GM23338 (cell line): ENCODE measurements around the gene PCGF2. TPM values are rescaled to one million over a fixed set of nuclear protein-coding genes. Genes with fewer than 3 reads are reported as not detected.

Experiments used
- ATAC-seq: fragments of 200-7000 bp; cut with Tn5 transposase; 3 replicates; pipeline ENCODE4 v1.9.1; 2020
- DNase-seq: peaks from one replicate; pipeline ENCODE4 v3.0.0-alpha.2; 2015; ENCODE audit warnings: low spot score
- H2AFZ ChIP-seq: fragments of 200-600 bp; sonication (generic); 2 replicates; pipeline ENCODE4 v1.8.0; 2016; ENCODE audit warnings: antibody characterized with exemption, mild to moderate bottlenecking, moderate library complexity
- H3F3A ChIP-seq: fragments of 200-600 bp; sonication (generic); replicated peaks from 2 replicates; pipeline ENCODE4 v1.8.0; 2017; ENCODE audit warnings: antibody characterized with exemption, mixed run types, low read depth
- H3K27ac ChIP-seq: fragments of 200-600 bp; sonication (generic); 2 replicates; pipeline ENCODE4 v1.6.1; 2016; ENCODE audit warnings: low read depth
- H3K27me3 ChIP-seq: fragments of 200-600 bp; sonication (generic); 2 replicates; pipeline ENCODE4 v1.8.0; 2016; ENCODE audit warnings: mild to moderate bottlenecking, mixed run types, moderate library complexity; ENCODE audit not compliant: insufficient read depth
- H3K36me3 ChIP-seq: fragments of 200-600 bp; sonication (generic); 2 replicates; pipeline ENCODE4 v1.8.0; 2016; ENCODE audit warnings: mild to moderate bottlenecking; ENCODE audit not compliant: insufficient read depth
- H3K4me1 ChIP-seq: fragments of 200-600 bp; sonication (generic); 2 replicates; pipeline ENCODE4 v1.8.0; 2016; ENCODE audit warnings: mild to moderate bottlenecking, moderate library complexity; ENCODE audit not compliant: insufficient read depth
- H3K4me2 ChIP-seq: fragments of 200-600 bp; sonication (generic); 2 replicates; pipeline ENCODE4 v1.7.1; 2017; ENCODE audit warnings: mixed run types
- H3K4me3 ChIP-seq: fragments of 200-600 bp; sonication (generic); 2 replicates; pipeline ENCODE4 v1.6.1; 2016; ENCODE audit warnings: mixed run types
- H3K79me2 ChIP-seq: fragments of 200-600 bp; sonication (generic); replicated peaks from 2 replicates; pipeline ENCODE4 v1.8.0; 2017; ENCODE audit warnings: mild to moderate bottlenecking; ENCODE audit not compliant: insufficient read depth
- H3K9me2 ChIP-seq: fragments of 200-600 bp; sonication (generic); 2 replicates; pipeline ENCODE4 v1.8.0; 2017; ENCODE audit not compliant: insufficient read depth
- H4K20me1 ChIP-seq: fragments of 200-600 bp; sonication (generic); replicated peaks from 2 replicates; pipeline ENCODE4 v1.8.0; 2017; ENCODE audit warnings: mild to moderate bottlenecking; ENCODE audit not compliant: insufficient read depth
- H3K27ac Mint-ChIP-seq: 2 replicates; pipeline ENCODE4 v1.8.0; 2020; ENCODE audit warnings: inconsistent platforms, mild to moderate bottlenecking, moderate library complexity, mixed read lengths
- H3K27me3 Mint-ChIP-seq: 3 replicates; pipeline ENCODE4 v1.8.0; 2022; ENCODE audit warnings: low read depth, mild to moderate bottlenecking, moderate library complexity, mixed read lengths, inconsistent platforms; ENCODE audit not compliant: insufficient read depth, poor library complexity
- H3K36me3 Mint-ChIP-seq: 3 replicates; pipeline ENCODE4 v1.8.0; 2021; ENCODE audit warnings: low read depth, mild to moderate bottlenecking, inconsistent platforms, moderate library complexity, mixed read lengths
- H3K4me1 Mint-ChIP-seq: 3 replicates; pipeline ENCODE4 v1.8.0; 2020; ENCODE audit warnings: mild to moderate bottlenecking, inconsistent platforms, mixed read lengths
- H3K4me3 Mint-ChIP-seq: 3 replicates; pipeline ENCODE4 v1.8.0; 2021; ENCODE audit warnings: moderate library complexity, mild to moderate bottlenecking, inconsistent platforms, mixed read lengths
- H3K9me3 Mint-ChIP-seq: 3 replicates; pipeline ENCODE4 v1.8.0; 2020; ENCODE audit warnings: moderate library complexity, mild to moderate bottlenecking, inconsistent platforms, mixed read lengths
- CREB1 ChIP-seq: fragments of 250-450 bp; sonication (Bioruptor Pico); IDR thresholded peaks from 2 replicates; pipeline ENCODE4 v1.5.0; 2020; ENCODE audit warnings: low read depth, mild to moderate bottlenecking, moderate library complexity
- CTCF ChIP-seq, 2 experiments: fragments of 200-600 bp in 1 of 2; sonication (generic) in 1 of 2; conservative IDR thresholded peaks; 2 replicates each; pipeline versions ENCODE4 v1.5.1 to v1.6.1; 2016 to 2017; ENCODE audit warnings: antibody characterized with exemption in 2 of 2, low read depth in 2 of 2, mild to moderate bottlenecking in 2 of 2, moderate library complexity in 1 of 2
- ETS1 ChIP-seq: IDR thresholded peaks from 2 replicates; pipeline ENCODE4 v1.6.1; 2016; ENCODE audit warnings: antibody characterized with exemption
- EZH2 ChIP-seq: fragments of 200-600 bp; sonication (generic); IDR thresholded peaks from one replicate; pipeline ENCODE4 v1.8.0; 2017; ENCODE audit warnings: antibody characterized with exemption, mild to moderate bottlenecking, low read depth; ENCODE audit not compliant: unreplicated experiment
- EZH2phosphoT487 ChIP-seq: fragments of 200-600 bp; sonication (generic); IDR thresholded peaks from one replicate; pipeline ENCODE4 v1.8.1; 2018; ENCODE audit warnings: antibody characterized with exemption; ENCODE audit not compliant: unreplicated experiment
- JUNB ChIP-seq: IDR thresholded peaks from one replicate; pipeline ENCODE4 v1.6.1; 2016; ENCODE audit warnings: antibody characterized with exemption; ENCODE audit not compliant: unreplicated experiment
- NANOG ChIP-seq: IDR thresholded peaks from 2 replicates; pipeline ENCODE4 v1.6.1; 2016; ENCODE audit warnings: antibody characterized with exemption, borderline replicate concordance
- POLR2AphosphoS5 ChIP-seq: IDR thresholded peaks from 2 replicates; pipeline ENCODE4 v1.6.1; 2016; ENCODE audit warnings: antibody characterized with exemption, low read depth
- REST ChIP-seq: IDR thresholded peaks from one replicate; pipeline ENCODE4 v1.6.1; 2018; ENCODE audit warnings: antibody characterized with exemption; ENCODE audit not compliant: unreplicated experiment
- STAT1 ChIP-seq: IDR thresholded peaks from one replicate; pipeline ENCODE4 v1.6.1; 2016; ENCODE audit warnings: antibody characterized with exemption; ENCODE audit not compliant: unreplicated experiment
- ZNF114 ChIP-seq: fragments of 250-450 bp; sonication (Bioruptor Pico); IDR thresholded peaks from 2 replicates; pipeline ENCODE4 v1.5.0; 2020; ENCODE audit warnings: mild to moderate bottlenecking, moderate library complexity
- ZNF331 ChIP-seq: fragments of 250-450 bp; sonication (Bioruptor Pico); IDR thresholded peaks from 2 replicates; pipeline ENCODE4 v1.5.0; 2020; ENCODE audit warnings: low read depth, mild to moderate bottlenecking, moderate library complexity
- ZNF462 ChIP-seq: fragments of 250-450 bp; sonication (Bioruptor Pico); IDR thresholded peaks from 2 replicates; pipeline ENCODE4 v1.5.0; 2020; ENCODE audit warnings: mild to moderate bottlenecking, moderate library complexity
- polyA plus RNA-seq: library from polyadenylated mRNA; unstranded; fragments of >200 nt; fragmentation: Nextera tagmentation; extraction: Ambion mirVana; gene quantifications from 2 replicates; pipeline ENCODE4 v1.2.1, GENCODE V29; 2016
- total RNA-seq: library from RNA; depleted of rRNA; stranded (reverse); fragments of >200 nt; shearing (Covaris generic); gene quantifications from 2 replicates; pipeline ENCODE4 v1.2.3, GENCODE V29; 2014

PCGF2 gene
- total and polyA plus RNA-seq, 2 experiments from 2014 or later = 21.1 to 51.9 TPM

- Mint-ChIP-seq H3K9me3 (no peaks in the 10 kb centered on the region; the same call in 1 of the 3 replicates), H3K36me3 (peaks cover 14% of the 10 kb centered on the region), H3K4me1 (peaks cover 79% of the 10 kb centered on the region), H3K27ac (peak overlapping the region; percentile 61; the same call in 1 of the 2 replicates), H3K4me3 (no peak overlapping the region; the same call in 2 of the 3 replicates), H3K27me3 (peaks cover 34% of the 10 kb centered on the region)
- Histone ChIP-seq H4K20me1 (peaks cover 3% of the 10 kb centered on the region; the same call in 1 of the 2 replicates), H3K36me3 (no peaks in the 10 kb centered on the region), H3F3A (peaks cover 10% of the 10 kb centered on the region; the same call in 1 of the 2 replicates), H2AFZ (no peak overlapping the region), H3K27me3 (peaks cover 34% of the 10 kb centered on the region), H3K9me2 (no peaks in the 10 kb centered on the region), H3K79me2 (no peaks in the 10 kb centered on the region), H3K4me1 (peaks cover 16% of the 10 kb centered on the region; the same call in 1 of the 2 replicates), H3K27ac (no peak overlapping the region), H3K4me2 (peak overlapping the region; percentile 51; the same call in 1 of the 2 replicates), H3K4me3 (no peak overlapping the region)
- DNase-seq (peak; percentile 47), ATAC-seq (peak; percentile 28)
- no peak for TF ChIP-seq CTCF (conservative IDR thresholded peaks at IDR 0.05; ENCODE audit: low read depth in 2 of 2)
- TF ChIP-seq STAT1 = no peak
- TF ChIP-seq ZNF114 (CRISPR knock-in tag) = no peak
- TF ChIP-seq REST = no peak
- no peak for TF ChIP-seq NANOG
- no peak for TF ChIP-seq ZNF462 (CRISPR knock-in tag)
- TF ChIP-seq CREB1 (CRISPR knock-in tag) = no peak
- no peak for TF ChIP-seq ETS1
- no peak for TF ChIP-seq EZH2phosphoT487
- no peak for TF ChIP-seq POLR2AphosphoS5
- TF ChIP-seq EZH2 = no peak
- TF ChIP-seq ZNF331 (CRISPR knock-in tag) = no peak
- no peak for TF ChIP-seq JUNB
Measured at GRCh38 chr17:38713456-38714075, 34.6 kb downstream of the PCGF2 start.
